Measurements from ENCODE around the gene KLC3. TPM values are rescaled to one million over a fixed set of nuclear protein-coding genes. Genes with fewer than 3 reads are reported as not detected.

Gene KLC3
- polyA plus RNA-seq (2013, experiment 1 of 2), result not detected
- polyA plus RNA-seq (2013, experiment 2 of 2), result 0.01 TPM

- H3K79me1 ChIP-seq (replicated peaks; ENCODE audit: low read length, poor library complexity, severe bottlenecking), result no peaks in the 10 kb centered on the region
- H3K18ac ChIP-seq (ENCODE audit: low read depth in 1 of 2, low read length in 2 of 2), result no peak within 1 kb of the TSS
- no peak within 1 kb of the TSS for H2AK5ac ChIP-seq (ENCODE audit: low read length, severe bottlenecking)
- no peak within 1 kb of the TSS for H3K14ac ChIP-seq (ENCODE audit: low read length in 2 of 2)
- no peaks in the 10 kb centered on the region for H3K9me3 ChIP-seq (ENCODE audit: control insufficient read depth, low read length)
- H3K23ac ChIP-seq (ENCODE audit: low read length in 2 of 2), result peak within 1 kb of the TSS in 1 of 2 experiments; percentile 35
- 6% methylated on average over 43 of the region's 50 CpGs for WGBS
- H4K8ac ChIP-seq (ENCODE audit: low read length), result peak within 1 kb of the TSS; percentile 62
- H3K4me2 ChIP-seq (ENCODE audit: low read length, poor library complexity, severe bottlenecking), result peak within 1 kb of the TSS; percentile 68
- H2BK12ac ChIP-seq (ENCODE audit: low read length in 2 of 2), result peak within 1 kb of the TSS in 1 of 2 experiments; percentile 56
- no peak within 1 kb of the TSS for H4K91ac ChIP-seq (ENCODE audit: low read length)
- no peak within 1 kb of the TSS for H2BK120ac ChIP-seq (ENCODE audit: low read depth, low read length)
- no peak within 1 kb of the TSS for H2BK5ac ChIP-seq (ENCODE audit: low read depth, low read length, poor library complexity, severe bottlenecking)
- H3K4ac ChIP-seq (ENCODE audit: low read depth in 1 of 2, low read length in 2 of 2), result no peak within 1 kb of the TSS
- H3K27me3 ChIP-seq (ENCODE audit: control insufficient read depth in 1 of 2, insufficient read depth in 1 of 2, low read length in 2 of 2), result peaks cover 25 to 33% of the 10 kb centered on the region in 2 experiments
- no peak within 1 kb of the TSS for H2AFZ ChIP-seq (ENCODE audit: low read depth, low read length)
- no peak for DNase-seq
- H3K9ac ChIP-seq (ENCODE audit: low read length), result no peak within 1 kb of the TSS
- no peaks in the 10 kb centered on the region for H3K36me3 ChIP-seq (ENCODE audit: control insufficient read depth in 1 of 2, insufficient read depth in 2 of 2, low read depth in 1 of 2, low read length in 2 of 2)
- H2BK15ac ChIP-seq (ENCODE audit: low read depth, poor library complexity, severe bottlenecking), result peak within 1 kb of the TSS; percentile 62
- H3K4me3 ChIP-seq (ENCODE audit: insufficient read depth in 1 of 2, low read depth in 1 of 2, low read length in 2 of 2), result peak within 1 kb of the TSS in 1 of 2 experiments; percentile 38
- no peak within 1 kb of the TSS for H3K27ac ChIP-seq (ENCODE audit: low read length, poor library complexity, severe bottlenecking)
- peaks cover 12% of the 10 kb centered on the region for H3K4me1 ChIP-seq (ENCODE audit: control insufficient read depth, insufficient read depth, low read depth, low read length)
These were observed at the start of gene KLC3 for GRCh38 chr19:45340232-45340898. TSS of gene KLC3 (plus strand) at chr19:45340750. CDS start at chr19:45345542, 4,792 bp downstream.

- no peak overlapping the region for H3K23ac ChIP-seq (ENCODE audit: low read length in 2 of 2)
- no peak overlapping the region for H4K91ac ChIP-seq (ENCODE audit: low read length)
- peaks cover 5% of the 10 kb centered on the region for H3K4me1 ChIP-seq (ENCODE audit: control insufficient read depth, insufficient read depth, low read depth, low read length)
- no peak for DNase-seq
- no peak overlapping the region for H2BK15ac ChIP-seq (ENCODE audit: low read depth, poor library complexity, severe bottlenecking)
- no peaks in the 10 kb centered on the region for H3K79me1 ChIP-seq (replicated peaks; ENCODE audit: low read length, poor library complexity, severe bottlenecking)
- H2AK5ac ChIP-seq (ENCODE audit: low read length, severe bottlenecking), result no peak overlapping the region
- H3K4me2 ChIP-seq (ENCODE audit: low read length, poor library complexity, severe bottlenecking), result no peak overlapping the region
- H2BK120ac ChIP-seq (ENCODE audit: low read depth, low read length), result no peak overlapping the region
- no peak overlapping the region for H3K4ac ChIP-seq (ENCODE audit: low read depth in 1 of 2, low read length in 2 of 2)
- no peak overlapping the region for H2BK5ac ChIP-seq (ENCODE audit: low read depth, low read length, poor library complexity, severe bottlenecking)
- peaks cover 4% of the 10 kb centered on the region for H3K9me3 ChIP-seq (ENCODE audit: control insufficient read depth, low read length)
- H3K18ac ChIP-seq (ENCODE audit: low read depth in 1 of 2, low read length in 2 of 2), result no peak overlapping the region
- 100% methylated on average over 1 of the region's 1 CpG for WGBS
- no peak overlapping the region for H3K4me3 ChIP-seq (ENCODE audit: insufficient read depth in 1 of 2, low read depth in 1 of 2, low read length in 2 of 2)
- no peaks in the 10 kb centered on the region for H3K27me3 ChIP-seq (ENCODE audit: control insufficient read depth in 1 of 2, insufficient read depth in 1 of 2, low read length in 2 of 2)
- no peak overlapping the region for H3K14ac ChIP-seq (ENCODE audit: low read length in 2 of 2)
- H3K9ac ChIP-seq (ENCODE audit: low read length), result no peak overlapping the region
- H2AFZ ChIP-seq (ENCODE audit: low read depth, low read length), result no peak overlapping the region
- H3K27ac ChIP-seq (ENCODE audit: low read length, poor library complexity, severe bottlenecking), result no peak overlapping the region
- no peak overlapping the region for H4K8ac ChIP-seq (ENCODE audit: low read length)
- no peak overlapping the region for H2BK12ac ChIP-seq (ENCODE audit: low read length in 2 of 2)
- H3K36me3 ChIP-seq (ENCODE audit: control insufficient read depth in 1 of 2, insufficient read depth in 2 of 2, low read depth in 1 of 2, low read length in 2 of 2), result peaks cover 65 to 75% of the 10 kb centered on the region in 2 experiments
These were observed 48.7 kb upstream of the KLC3 start for GRCh38 chr19:45291834-45292233.

GRCh38 chr19:45293682-45294081, 46.9 kb upstream of the KLC3 start:
- H3K9ac ChIP-seq (ENCODE audit: low read length), result no peak overlapping the region
- H2BK120ac ChIP-seq (ENCODE audit: low read depth, low read length), result no peak overlapping the region
- H3K27me3 ChIP-seq (ENCODE audit: control insufficient read depth in 1 of 2, insufficient read depth in 1 of 2, low read length in 2 of 2), result no peaks in the 10 kb centered on the region
- H3K4me3 ChIP-seq (ENCODE audit: insufficient read depth in 1 of 2, low read depth in 1 of 2, low read length in 2 of 2), result no peak overlapping the region
- H2AK5ac ChIP-seq (ENCODE audit: low read length, severe bottlenecking), result no peak overlapping the region
- H3K14ac ChIP-seq (ENCODE audit: low read length in 2 of 2), result no peak overlapping the region
- H3K4me2 ChIP-seq (ENCODE audit: low read length, poor library complexity, severe bottlenecking), result no peak overlapping the region
- H3K9me3 ChIP-seq (ENCODE audit: control insufficient read depth, low read length), result peaks cover 4% of the 10 kb centered on the region
- H2AFZ ChIP-seq (ENCODE audit: low read depth, low read length), result no peak overlapping the region
- H3K23ac ChIP-seq (ENCODE audit: low read length in 2 of 2), result no peak overlapping the region
- no peak overlapping the region for H3K4ac ChIP-seq (ENCODE audit: low read depth in 1 of 2, low read length in 2 of 2)
- H4K8ac ChIP-seq (ENCODE audit: low read length), result no peak overlapping the region
- H2BK5ac ChIP-seq (ENCODE audit: low read depth, low read length, poor library complexity, severe bottlenecking), result no peak overlapping the region
- H3K79me1 ChIP-seq (replicated peaks; ENCODE audit: low read length, poor library complexity, severe bottlenecking), result no peaks in the 10 kb centered on the region
- H3K36me3 ChIP-seq (ENCODE audit: control insufficient read depth in 1 of 2, insufficient read depth in 2 of 2, low read depth in 1 of 2, low read length in 2 of 2), result peaks cover 68 to 77% of the 10 kb centered on the region in 2 experiments
- no peak overlapping the region for H4K91ac ChIP-seq (ENCODE audit: low read length)
- H2BK12ac ChIP-seq (ENCODE audit: low read length in 2 of 2), result no peak overlapping the region
- no peak overlapping the region for H2BK15ac ChIP-seq (ENCODE audit: low read depth, poor library complexity, severe bottlenecking)
- no peak overlapping the region for H3K18ac ChIP-seq (ENCODE audit: low read depth in 1 of 2, low read length in 2 of 2)
- no peak overlapping the region for H3K27ac ChIP-seq (ENCODE audit: low read length, poor library complexity, severe bottlenecking)
- 91% methylated on average over 3 of the region's 4 CpGs for WGBS
- DNase-seq, result no peak
- peaks cover 5% of the 10 kb centered on the region for H3K4me1 ChIP-seq (ENCODE audit: control insufficient read depth, insufficient read depth, low read depth, low read length)

- WGBS, result 95% methylated on average over 11 of the region's 12 CpGs
These were observed 46.1 kb upstream of the KLC3 start for GRCh38 chr19:45294291-45295029.

More at GRCh38 chr19:45294291-45295029, 46.1 kb upstream of the KLC3 start:
- no peak overlapping the region for H3K18ac ChIP-seq (ENCODE audit: low read depth in 1 of 2, low read length in 2 of 2)
- H2AK5ac ChIP-seq (ENCODE audit: low read length, severe bottlenecking), result no peak overlapping the region
- H3K27me3 ChIP-seq (ENCODE audit: control insufficient read depth in 1 of 2, insufficient read depth in 1 of 2, low read length in 2 of 2), result no peaks in the 10 kb centered on the region
- H2BK12ac ChIP-seq (ENCODE audit: low read length in 2 of 2), result no peak overlapping the region
- H3K14ac ChIP-seq (ENCODE audit: low read length in 2 of 2), result no peak overlapping the region
- no peak overlapping the region for H2BK5ac ChIP-seq (ENCODE audit: low read depth, low read length, poor library complexity, severe bottlenecking)
- H3K4me3 ChIP-seq (ENCODE audit: insufficient read depth in 1 of 2, low read depth in 1 of 2, low read length in 2 of 2), result no peak overlapping the region
- H3K4ac ChIP-seq (ENCODE audit: low read depth in 1 of 2, low read length in 2 of 2), result no peak overlapping the region
- no peak overlapping the region for H2BK120ac ChIP-seq (ENCODE audit: low read depth, low read length)
- no peak overlapping the region for H3K27ac ChIP-seq (ENCODE audit: low read length, poor library complexity, severe bottlenecking)
- DNase-seq, result no peak
- H3K23ac ChIP-seq (ENCODE audit: low read length in 2 of 2), result no peak overlapping the region
- peaks cover 5% of the 10 kb centered on the region for H3K4me1 ChIP-seq (ENCODE audit: control insufficient read depth, insufficient read depth, low read depth, low read length)
- no peak overlapping the region for H2BK15ac ChIP-seq (ENCODE audit: low read depth, poor library complexity, severe bottlenecking)
- H3K9ac ChIP-seq (ENCODE audit: low read length), result no peak overlapping the region
- H2AFZ ChIP-seq (ENCODE audit: low read depth, low read length), result no peak overlapping the region
- no peaks in the 10 kb centered on the region for H3K79me1 ChIP-seq (replicated peaks; ENCODE audit: low read length, poor library complexity, severe bottlenecking)
- H4K8ac ChIP-seq (ENCODE audit: low read length), result no peak overlapping the region
- peaks cover 4% of the 10 kb centered on the region for H3K9me3 ChIP-seq (ENCODE audit: control insufficient read depth, low read length)
- H3K4me2 ChIP-seq (ENCODE audit: low read length, poor library complexity, severe bottlenecking), result no peak overlapping the region
- no peak overlapping the region for H4K91ac ChIP-seq (ENCODE audit: low read length)
- peaks cover 68 to 80% of the 10 kb centered on the region in 2 experiments for H3K36me3 ChIP-seq (ENCODE audit: control insufficient read depth in 1 of 2, insufficient read depth in 2 of 2, low read depth in 1 of 2, low read length in 2 of 2)
